ENCODE results near the gene TSPAN1.
"Not testable (repeated sequence)": the region's sequence is repeated elsewhere in the genome, so short reads cannot be mapped to it uniquely, and the experiment has no call there.

The TSPAN1 gene

GRCh38 chr1:46220808-46221207, 45.9 kb downstream of the TSPAN1 start:
- DNase-seq, result no peak

GRCh38 chr1:46221749-46222148, 46.9 kb downstream of the TSPAN1 start:
- DNase-seq, result no peak

DNA sequence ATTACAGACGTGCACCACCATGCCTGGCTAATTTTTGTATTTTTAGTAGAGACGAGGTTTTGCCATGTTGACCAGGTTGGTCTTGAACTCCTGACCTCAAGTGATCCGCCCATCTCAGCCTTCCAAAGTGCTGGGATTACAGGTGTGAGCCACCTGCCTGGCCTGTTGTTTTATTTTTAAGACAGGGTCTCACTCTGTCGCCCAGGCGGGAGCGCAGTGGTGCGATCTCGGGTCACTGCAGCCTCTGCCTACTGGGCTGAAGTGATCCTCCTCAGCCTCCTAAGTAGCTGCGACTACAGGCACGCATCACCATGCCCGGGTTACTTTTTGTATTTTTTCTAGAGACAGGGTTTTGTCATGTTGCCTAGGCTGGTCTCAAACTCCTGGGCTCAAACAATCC, 48.2 kb downstream of the TSPAN1 start:
- not testable (repeated sequence) for DNase-seq

DNA sequence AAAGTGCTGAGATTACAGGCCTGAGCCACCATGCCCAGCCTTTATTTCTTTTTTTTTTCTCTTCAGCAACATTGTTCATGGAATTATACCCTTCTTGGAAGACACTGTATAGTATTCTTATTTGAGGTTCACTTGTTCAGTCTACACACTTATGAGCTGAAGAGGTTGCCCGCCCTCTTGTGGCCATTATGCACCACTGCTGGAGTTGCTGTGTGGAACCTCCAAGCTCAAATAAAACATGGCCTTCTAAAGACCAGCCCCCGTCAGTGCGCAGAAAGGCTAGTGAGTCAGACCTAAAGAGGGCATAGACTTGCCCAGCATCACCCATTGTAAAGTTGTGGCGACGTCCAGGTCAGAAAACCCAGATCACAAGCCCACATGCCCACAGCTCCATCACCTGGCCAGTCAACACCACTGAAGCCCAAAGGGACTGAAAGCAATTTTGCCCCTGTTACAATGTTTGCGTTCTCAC, 48.6 kb downstream of the TSPAN1 start:
- DNase-seq, result peak; percentile 88

GRCh38 chr1:46224966-46225365, 50.1 kb downstream of the TSPAN1 start:
- no peak for DNase-seq

DNA sequence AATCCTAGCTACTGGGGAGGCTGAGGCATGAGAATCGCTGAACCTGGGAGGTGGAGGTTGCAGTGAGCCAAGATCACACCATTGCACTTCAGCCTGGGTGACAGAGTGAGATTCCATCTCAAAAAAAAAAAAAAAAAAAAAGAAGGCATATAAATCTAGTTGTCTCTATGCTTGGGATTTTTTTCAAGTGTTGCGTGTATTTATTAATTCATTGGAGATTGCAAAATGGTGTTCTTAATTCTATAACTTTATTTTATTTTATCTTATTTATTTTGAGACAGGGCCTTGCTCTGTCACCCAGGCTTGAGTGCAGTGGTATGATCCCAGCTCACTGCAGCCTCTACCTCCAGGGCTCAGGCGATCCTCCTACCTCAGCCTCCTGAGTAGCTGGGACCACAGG, 56.3 kb downstream of the TSPAN1 start:
- DNase-seq, result not testable (repeated sequence)
